K562 (cell line): ENCODE results near the gene PCDH9. TPM values are rescaled to one million over a fixed set of nuclear protein-coding genes. Genes with fewer than 3 reads are reported as not detected.

Experiments
- ATAC-seq: fragments of 200-7000 bp; cut with Tn5 transposase; 3 replicates; pipeline ENCODE4 v1.9.1; 2020; ENCODE audit warnings: moderate library complexity
- Bru-seq: library from RNA; stranded (reverse); fragments of 400-500 nt; gene quantifications from one replicate; lab custom pipeline; 2021; lab: Mats Ljungman, UMichigan
- BruChase-seq, 2 experiments: library from RNA; stranded (reverse); fragments of 400-500 nt; gene quantifications; one replicate each; lab custom pipeline; 2021; lab: Mats Ljungman, UMichigan
- BruUV-seq: library from RNA; stranded (reverse); fragments of 400-500 nt; replicated peaks from 2 replicates; lab custom pipeline; 2021; lab: Mats Ljungman, UMichigan
- CTCF ChIA-PET: fragments of 300-600 bp; formaldehyde crosslinking; extraction: SDS; loops from one replicate; lab custom pipeline; 2021; ENCODE audit warnings: low intra/inter-chr PET ratio; lab: Yijun Ruan, JAX
- POLR2A ChIA-PET: fragments of 300-600, 350-650 bp; sonication (Branson Sonifier 250); formaldehyde crosslinking; extraction: SDS; loops from one replicate; lab custom pipeline; 2021; ENCODE audit warnings: antibody characterized with exemption, inconsistent platforms; lab: Yijun Ruan, JAX
- DNase-seq, 4 experiments: peaks; one replicate each; pipeline versions ENCODE4 v3.0.0 to v3.0.0-alpha.2; 2011 to 2018; ENCODE audit warnings: low spot score in 3 of 4, mixed read lengths in 3 of 4; ENCODE audit errors: extremely low read depth in 1 of 4
- FAIRE-seq: peaks from 2 replicates; lab custom pipeline; 2011; peaks lifted over from hg19 to GRCh38; lab: Jason Lieb, UNC
- H2AFZ ChIP-seq: 2 replicates; pipeline ENCODE4 v1.6.0; 2011; ENCODE audit warnings: low read depth, low read length, control low read depth, inconsistent platforms
- H3K27ac ChIP-seq: fragments of 200-600 bp; 3 replicates; pipeline ENCODE4 v1.8.0; 2011; ENCODE audit warnings: low read depth, mild to moderate bottlenecking, control low read depth, inconsistent platforms, low read length, moderate library complexity, mixed read lengths; ENCODE audit errors: extremely low read depth
- H3K27me3 ChIP-seq, 2 experiments: fragments of 300-600 bp in 1 of 2; 2 replicates in 1 of 2; 3 replicates in 1 of 2; pipeline versions ENCODE4 v1.6.0 to v1.8.0; 2011; ENCODE audit warnings: inconsistent platforms in 2 of 2, low read length in 2 of 2, mild to moderate bottlenecking in 1 of 2, mixed read lengths in 1 of 2, moderate library complexity in 1 of 2; ENCODE audit not compliant: control insufficient read depth in 2 of 2, insufficient read depth in 2 of 2
- H3K36me3 ChIP-seq: fragments of 300-600 bp; 3 replicates; pipeline ENCODE4 v1.8.0; 2011; ENCODE audit warnings: mild to moderate bottlenecking, low read length, inconsistent platforms; ENCODE audit not compliant: control insufficient read depth, insufficient read depth
- H3K4me1 ChIP-seq, 2 experiments: fragments of 200-600 bp in 1 of 2; replicated peaks in 1 of 2; 2 replicates in 1 of 2; 3 replicates in 1 of 2; pipeline versions ENCODE4 v1.5.1 to v1.8.0; 2011; ENCODE audit warnings: inconsistent platforms in 2 of 2, low read length in 2 of 2, mild to moderate bottlenecking in 1 of 2, mixed read lengths in 1 of 2, moderate library complexity in 1 of 2; ENCODE audit not compliant: control insufficient read depth in 2 of 2, insufficient read depth in 2 of 2
- H3K4me2 ChIP-seq: 2 replicates; pipeline ENCODE4 v1.6.1; 2011; ENCODE audit warnings: low read length, control low read depth, inconsistent platforms, mixed read lengths; ENCODE audit not compliant: insufficient read depth
- H3K4me3 ChIP-seq: fragments of 200-600 bp; sonication (generic), shearing (Covaris generic); 2 replicates; pipeline ENCODE4 v1.5.1; 2016; ENCODE audit warnings: control low read depth, inconsistent platforms
- H3K79me2 ChIP-seq: fragments of 200-600 bp; 3 replicates; pipeline ENCODE4 v1.8.0; 2011; ENCODE audit warnings: low read length, inconsistent platforms; ENCODE audit not compliant: control insufficient read depth, insufficient read depth
- H3K9ac ChIP-seq, 2 experiments: 2 replicates each; pipeline versions ENCODE4 v1.6.0 to v1.6.1; 2011; ENCODE audit warnings: low read depth in 2 of 2, low read length in 2 of 2, control low read depth in 1 of 2, inconsistent platforms in 1 of 2, mild to moderate bottlenecking in 1 of 2, mixed read lengths in 1 of 2; ENCODE audit not compliant: insufficient read depth in 1 of 2
- H3K9me1 ChIP-seq: one replicate; pipeline ENCODE4 v1.6.0; 2011; ENCODE audit warnings: inconsistent platforms, mild to moderate bottlenecking, low read length, moderate library complexity; ENCODE audit not compliant: control insufficient read depth, insufficient read depth
- H3K9me3 ChIP-seq: replicated peaks from 2 replicates; pipeline ENCODE4 v1.5.1; 2011; ENCODE audit warnings: low read depth, low read length, inconsistent platforms; ENCODE audit not compliant: control insufficient read depth, insufficient read depth
- H4K20me1 ChIP-seq: replicated peaks from 2 replicates; pipeline ENCODE4 v1.6.1; 2011; ENCODE audit warnings: low read length, inconsistent platforms, mixed read lengths; ENCODE audit not compliant: control insufficient read depth, insufficient read depth
- NFYB ChIP-seq: IDR thresholded peaks from 2 replicates; pipeline ENCODE4 v1.6.1; 2011; ENCODE audit warnings: mild to moderate bottlenecking, moderate library complexity; ENCODE audit not compliant: insufficient read length; ENCODE audit errors: extremely low read depth
- WGBS: fragments of 100-300 bp; shearing (Covaris generic); methylation state at CpG from one replicate; pipeline ENCODE4 v1.1.6; 2016; ENCODE audit warnings: low coverage, mixed read lengths; ENCODE audit not compliant: insufficient coverage; ENCODE audit errors: missing lambda C conversion rate; 5-methylcytosine and 5-hydroxymethylcytosine counted together
- in situ Hi-C: fragments of 300-500 bp; cut with MboI; formaldehyde crosslinking; loops from 4 replicates; pipeline ENCODE4 v1.15.0; 2018; ENCODE audit warnings: inconsistent platforms, mixed read lengths
- intact Hi-C: fragments of 100-400 bp; cut with micrococcal nuclease; formaldehyde crosslinking; loops from 2 replicates; pipeline ENCODE4 v1.14.2; 2022
- long read RNA-seq, 3 experiments: library from polyadenylated mRNA in 2 of 3; library from RNA in 1 of 3; unstranded in 2 of 3; stranded (forward) in 1 of 3; transcript quantifications; one replicate each; pipeline ENCODE4 v2.0.0, GENCODE V29; 2019 to 2022
- polyA minus RNA-seq, 3 experiments: library from RNA; depleted of rRNA, polyadenylated mRNA; stranded (reverse); fragments of >200 nt; gene quantifications; 2 replicates each; pipeline ENCODE4 v1.2.3, GENCODE V29; 2011
- polyA plus RNA-seq, 8 experiments: library from polyadenylated mRNA; depleted of rRNA in 4 of 8; stranded (reverse) in 5 of 8; unstranded in 3 of 8; fragments of >200 nt; fragmentation: Nextera tagmentation in 2 of 8; fragmentation: Illumina TruSeq in 1 of 8; extraction: Ambion mirVana in 2 of 8; extraction: Trizol in 1 of 8; gene quantifications; 2 replicates each; pipeline versions ENCODE4 v1.2.1 to v1.2.3, GENCODE V29; 2011 to 2014; ENCODE audit warnings: inconsistent platforms in 1 of 8, missing spikeins in 1 of 8
- total RNA-seq, 7 experiments: library from RNA; depleted of rRNA in 6 of 7; stranded (reverse); fragments of >200 nt in 6 of 7; fragmentation: Illumina TruSeq in 2 of 7; extraction: Trizol in 2 of 7; gene quantifications; 2 replicates each; pipeline versions ENCODE4 v1.2.1 to v1.2.3, GENCODE V29; 2011 to 2021; ENCODE audit warnings: low replicate concordance in 1 of 7
- TF ChIP-seq, protein P1 (sequence below), 2 experiments: fragments of 450-650 bp; IDR thresholded peaks; 2 replicates each; pipeline ENCODE4 v1.6.1; 2016
- TF ChIP-seq, protein P2 (sequence below): fragments of 450-650 bp; IDR thresholded peaks from 2 replicates; pipeline ENCODE4 v1.6.1; 2016

Gene PCDH9, protein sequence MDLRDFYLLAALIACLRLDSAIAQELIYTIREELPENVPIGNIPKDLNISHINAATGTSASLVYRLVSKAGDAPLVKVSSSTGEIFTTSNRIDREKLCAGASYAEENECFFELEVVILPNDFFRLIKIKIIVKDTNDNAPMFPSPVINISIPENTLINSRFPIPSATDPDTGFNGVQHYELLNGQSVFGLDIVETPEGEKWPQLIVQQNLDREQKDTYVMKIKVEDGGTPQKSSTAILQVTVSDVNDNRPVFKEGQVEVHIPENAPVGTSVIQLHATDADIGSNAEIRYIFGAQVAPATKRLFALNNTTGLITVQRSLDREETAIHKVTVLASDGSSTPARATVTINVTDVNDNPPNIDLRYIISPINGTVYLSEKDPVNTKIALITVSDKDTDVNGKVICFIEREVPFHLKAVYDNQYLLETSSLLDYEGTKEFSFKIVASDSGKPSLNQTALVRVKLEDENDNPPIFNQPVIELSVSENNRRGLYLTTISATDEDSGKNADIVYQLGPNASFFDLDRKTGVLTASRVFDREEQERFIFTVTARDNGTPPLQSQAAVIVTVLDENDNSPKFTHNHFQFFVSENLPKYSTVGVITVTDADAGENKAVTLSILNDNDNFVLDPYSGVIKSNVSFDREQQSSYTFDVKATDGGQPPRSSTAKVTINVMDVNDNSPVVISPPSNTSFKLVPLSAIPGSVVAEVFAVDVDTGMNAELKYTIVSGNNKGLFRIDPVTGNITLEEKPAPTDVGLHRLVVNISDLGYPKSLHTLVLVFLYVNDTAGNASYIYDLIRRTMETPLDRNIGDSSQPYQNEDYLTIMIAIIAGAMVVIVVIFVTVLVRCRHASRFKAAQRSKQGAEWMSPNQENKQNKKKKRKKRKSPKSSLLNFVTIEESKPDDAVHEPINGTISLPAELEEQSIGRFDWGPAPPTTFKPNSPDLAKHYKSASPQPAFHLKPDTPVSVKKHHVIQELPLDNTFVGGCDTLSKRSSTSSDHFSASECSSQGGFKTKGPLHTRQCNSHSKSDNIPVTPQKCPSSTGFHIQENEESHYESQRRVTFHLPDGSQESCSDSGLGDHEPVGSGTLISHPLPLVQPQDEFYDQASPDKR (N-terminal part only)
- 0.93 and 1.2 TPM in 2 replicates for total RNA-seq (2011; cell fraction: chromatin; rRNA removed; ENCODE audit: low replicate concordance)
- total RNA-seq (2011; cell fraction: nucleolus; rRNA removed): 1.8 and 2.8 TPM in 2 replicates
- 1.2 and 2.1 TPM in 2 replicates for total RNA-seq (2011; cell fraction: nucleoplasm; rRNA removed)
- total RNA-seq (2014; rRNA removed): 1.4 and 5.4 TPM in 2 replicates
- total RNA-seq (2014; rRNA removed; fragmentation: Illumina TruSeq; extraction: Trizol): 6.7 and 7.8 TPM in 2 replicates
- total RNA-seq (2015; rRNA removed; fragmentation: Illumina TruSeq; extraction: Trizol): 4.9 and 5.2 TPM in 2 replicates
- total RNA-seq (2021): 4.1 TPM in 2 replicates
- 0.07 and 1.1 TPM in 2 replicates for polyA plus RNA-seq (2011; rRNA removed)
- polyA plus RNA-seq (2011; cell fraction: cytosol; rRNA removed): under 0.01 and 0.16 TPM in 2 replicates
- polyA plus RNA-seq (2011; cell fraction: nucleus; rRNA removed): 0.68 TPM in 1 of 2 replicates, not detected in the other
- polyA plus RNA-seq (2012): 2.7 and 4.0 TPM in 2 replicates
- polyA plus RNA-seq (2014; fragmentation: Illumina TruSeq; extraction: Trizol): 2.8 and 3.9 TPM in 2 replicates
- 1 to 10 TPM; 5.4 to 5.8 TPM for polyA plus RNA-seq (2014; fragmentation: Nextera tagmentation; extraction: Ambion mirVana)
- 2.1 and 2.3 TPM in 2 replicates for polyA plus RNA-seq (2014; rRNA removed)
- polyA minus RNA-seq (2011; rRNA and poly(A)+ RNA removed): 1.2 and 6.2 TPM in 2 replicates
- 3.1 TPM in 1 of 2 replicates, not detected in the other for polyA minus RNA-seq (2011; cell fraction: cytosol; rRNA and poly(A)+ RNA removed)
- polyA minus RNA-seq (2011; cell fraction: nucleus; rRNA and poly(A)+ RNA removed): 0.44 and 0.67 TPM in 2 replicates
- percentile 54 among the genes with signal in this experiment for Bru-seq, nascent RNA
- percentile 62 among the genes with signal in this experiment for BruChase-seq, experiment 1, labeled RNA remaining after a 2-hour chase
- BruChase-seq, experiment 2, labeled RNA remaining after a 6-hour chase: percentile 61 among the genes with signal in this experiment
- long read RNA-seq, experiment 1, partial matches to known transcripts: 0 of 5 reads
- long read RNA-seq, experiment 1, other reads (novel, unspliced or antisense): 5 of 5 reads
- long read RNA-seq, experiment 2, partial matches to known transcripts: 0 of 5 reads
- long read RNA-seq, experiment 2, other reads (novel, unspliced or antisense): 5 of 5 reads
- long read RNA-seq, experiment 3, partial matches to known transcripts: 0 of 8 reads
- long read RNA-seq, experiment 3, other reads (novel, unspliced or antisense): 8 of 8 reads

DNA sequence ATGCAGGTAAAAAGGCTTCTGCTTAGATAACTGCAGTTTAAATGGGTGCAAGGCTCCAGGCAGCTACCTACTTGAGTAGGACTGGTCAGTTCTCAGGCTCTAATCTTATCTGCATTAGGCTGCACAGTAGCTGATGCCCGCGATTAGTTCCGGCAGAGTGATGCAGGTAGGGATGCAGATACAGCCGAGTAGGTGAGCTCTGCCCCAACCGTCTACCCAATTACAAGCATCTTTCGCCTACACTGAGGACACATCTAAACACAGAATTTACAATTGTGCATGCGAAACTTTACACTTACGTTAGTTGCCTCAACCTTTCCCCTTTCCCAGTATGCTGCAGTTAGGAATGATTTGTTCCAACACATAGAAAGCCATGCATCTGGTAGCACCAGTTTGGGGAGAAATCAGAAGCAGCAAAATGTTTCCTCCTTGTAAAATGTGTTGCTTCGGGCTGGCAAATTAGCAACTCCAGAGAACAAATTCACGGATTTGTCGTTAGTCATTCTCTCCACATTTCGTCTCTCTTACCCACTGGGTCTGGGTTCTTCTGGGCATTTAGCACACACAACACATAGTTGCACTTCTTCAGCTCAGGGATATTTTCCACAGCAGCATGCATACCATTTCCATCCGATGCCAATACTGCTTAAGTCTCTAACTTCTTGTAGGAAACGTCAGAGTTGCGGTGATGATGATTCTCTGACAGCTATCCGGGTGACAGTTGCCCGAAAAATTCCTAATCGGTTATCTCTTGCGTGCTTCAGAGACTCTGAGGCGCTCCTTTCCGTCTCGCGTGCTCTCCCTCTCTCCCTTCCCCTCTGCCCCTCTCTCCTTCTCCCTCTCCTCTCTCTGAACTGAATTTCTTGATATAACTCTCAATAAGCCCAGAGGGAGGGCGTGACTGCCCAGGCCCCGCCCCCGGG lies at the start of gene PCDH9:
Gene PCDH9, minus strand, starts transcription at position 856 of the 923 bp plus-strand sequence. CDS start 1,896 bp downstream, outside the sequence.
- FAIRE-seq (peak; percentile 15), ATAC-seq (no peak), DNase-seq (no peak)
- Histone ChIP-seq H3K36me3 (no peaks in the 10 kb centered on the region), H3K4me2 (peak within 1 kb of the TSS; percentile 87), H3K27ac (peak within 1 kb of the TSS; percentile 65; the same call in 1 of the 3 replicates), H3K9ac (peak within 1 kb of the TSS; percentile 66 to 94), H3K27me3 (no peaks in the 10 kb centered on the region), H3K4me3 (peak within 1 kb of the TSS; percentile 75), H3K9me1 (no peaks in the 10 kb centered on the region), H3K79me2 (no peaks in the 10 kb centered on the region), H3K9me3 (no peaks in the 10 kb centered on the region), H2AFZ (peak within 1 kb of the TSS; percentile 95), H3K4me1 (peaks cover 2 to 13% of the 10 kb centered on the region in 2 experiments; a peak in 3 of 5 replicates), H4K20me1 (no peaks in the 10 kb centered on the region)
- intact Hi-C loops: loop anchor here (10.0 kb wide), 2 partner anchors 735 to 1305 kb away; no protein-coding TSS in a partner anchor
- TF ChIP-seq, protein P1, sequence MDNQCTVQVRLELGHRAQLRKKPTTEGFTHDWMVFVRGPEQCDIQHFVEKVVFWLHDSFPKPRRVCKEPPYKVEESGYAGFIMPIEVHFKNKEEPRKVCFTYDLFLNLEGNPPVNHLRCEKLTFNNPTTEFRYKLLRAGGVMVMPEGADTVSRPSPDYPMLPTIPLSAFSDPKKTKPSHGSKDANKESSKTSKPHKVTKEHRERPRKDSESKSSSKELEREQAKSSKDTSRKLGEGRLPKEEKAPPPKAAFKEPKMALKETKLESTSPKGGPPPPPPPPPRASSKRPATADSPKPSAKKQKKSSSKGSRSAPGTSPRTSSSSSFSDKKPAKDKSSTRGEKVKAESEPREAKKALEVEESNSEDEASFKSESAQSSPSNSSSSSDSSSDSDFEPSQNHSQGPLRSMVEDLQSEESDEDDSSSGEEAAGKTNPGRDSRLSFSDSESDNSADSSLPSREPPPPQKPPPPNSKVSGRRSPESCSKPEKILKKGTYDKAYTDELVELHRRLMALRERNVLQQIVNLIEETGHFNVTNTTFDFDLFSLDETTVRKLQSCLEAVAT (IDR thresholded peaks at IDR 0.05): no peak
- TF ChIP-seq, protein P2, sequence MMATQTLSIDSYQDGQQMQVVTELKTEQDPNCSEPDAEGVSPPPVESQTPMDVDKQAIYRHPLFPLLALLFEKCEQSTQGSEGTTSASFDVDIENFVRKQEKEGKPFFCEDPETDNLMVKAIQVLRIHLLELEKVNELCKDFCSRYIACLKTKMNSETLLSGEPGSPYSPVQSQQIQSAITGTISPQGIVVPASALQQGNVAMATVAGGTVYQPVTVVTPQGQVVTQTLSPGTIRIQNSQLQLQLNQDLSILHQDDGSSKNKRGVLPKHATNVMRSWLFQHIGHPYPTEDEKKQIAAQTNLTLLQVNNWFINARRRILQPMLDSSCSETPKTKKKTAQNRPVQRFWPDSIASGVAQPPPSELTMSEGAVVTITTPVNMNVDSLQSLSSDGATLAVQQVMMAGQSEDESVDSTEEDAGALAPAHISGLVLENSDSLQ: peak; percentile 65
- peak; percentile 55 for TF ChIP-seq NFYB
- WGBS: 3% methylated on average over 19 of the region's 26 CpGs
- ChIA-PET POLR2A (no interaction called here), CTCF (no interaction called here)
- in situ Hi-C loops: no loop called here
- BruUV-seq: no TSS peak
